Smooth muscle cell (in vitro differentiated cells): ENCODE results near the gene KIAA1755. TPM values are rescaled to one million over a fixed set of nuclear protein-coding genes. Genes with fewer than 3 reads are reported as not detected.

Experiments
- DNase-seq: peaks from one replicate; lab custom pipeline; 2025; ENCODE audit not compliant: unreplicated experiment; lab: John Stamatoyannopoulos, UW
- H2AFZ ChIP-seq: fragments of 200-600 bp; sonication (generic); 2 replicates; pipeline ENCODE4 v1.6.0; 2016; ENCODE audit warnings: antibody characterized with exemption, low read depth, mild to moderate bottlenecking
- H3F3A ChIP-seq: fragments of 200-600 bp; sonication (generic); 2 replicates; pipeline ENCODE4 v1.6.0; 2017; ENCODE audit warnings: antibody characterized with exemption, low read depth
- H3K27ac ChIP-seq: fragments of 200-600 bp; sonication (generic); 2 replicates; pipeline ENCODE4 v1.5.1; 2016; ENCODE audit warnings: low read depth, mild to moderate bottlenecking
- H3K27me3 ChIP-seq: fragments of 200-600 bp; sonication (generic); 2 replicates; pipeline ENCODE4 v1.6.1; 2016; ENCODE audit warnings: low read depth, mild to moderate bottlenecking
- H3K36me3 ChIP-seq: fragments of 200-600 bp; sonication (generic); 2 replicates; pipeline ENCODE4 v1.5.1; 2016; ENCODE audit warnings: low read depth
- H3K4me1 ChIP-seq: fragments of 200-600 bp; sonication (generic); 2 replicates; pipeline ENCODE4 v1.5.1; 2016; ENCODE audit warnings: low read depth
- H3K4me2 ChIP-seq: fragments of 200-600 bp; sonication (generic); 2 replicates; pipeline ENCODE4 v1.6.0; 2016; ENCODE audit warnings: mild to moderate bottlenecking
- H3K4me3 ChIP-seq: fragments of 200-600 bp; sonication (generic); 2 replicates; pipeline ENCODE4 v1.5.1; 2016; ENCODE audit warnings: mild to moderate bottlenecking
- H3K79me2 ChIP-seq: fragments of 200-600 bp; sonication (generic); 2 replicates; pipeline ENCODE4 v1.6.0; 2016; ENCODE audit warnings: low read depth, mild to moderate bottlenecking
- H3K9ac ChIP-seq: fragments of 200-600 bp; sonication (generic); 2 replicates; pipeline ENCODE4 v1.6.0; 2016; ENCODE audit warnings: low read depth
- H3K9me3 ChIP-seq: fragments of 200-600 bp; sonication (generic); replicated peaks from 2 replicates; pipeline ENCODE4 v1.5.1; 2016; ENCODE audit warnings: low read depth
- H4K20me1 ChIP-seq: fragments of 200-600 bp; sonication (generic); 2 replicates; pipeline ENCODE4 v1.6.0; 2016; ENCODE audit warnings: low read depth
- WGBS: methylation state at CpG from one replicate; pipeline ENCODE4 v1.1.7; 2016; ENCODE audit warnings: low lambda C conversion rate; 5-methylcytosine and 5-hydroxymethylcytosine counted together
- polyA plus RNA-seq: library from polyadenylated mRNA; unstranded; fragments of >200 nt; fragmentation: Nextera tagmentation; extraction: Ambion mirVana; gene quantifications from 2 replicates; pipeline ENCODE4 v1.2.1, GENCODE V29; 2016
- total RNA-seq: library from RNA; depleted of rRNA; stranded (reverse); fragments of >200 nt; gene quantifications from 2 replicates; pipeline ENCODE4 v1.2.3, GENCODE V29; 2014
- TF ChIP-seq, protein P1 (sequence below): fragments of 200-600 bp; sonication (generic); IDR thresholded peaks from 2 replicates; pipeline ENCODE4 v1.5.1; 2017; ENCODE audit warnings: borderline replicate concordance, mild to moderate bottlenecking, antibody characterized with exemption; ENCODE audit not compliant: insufficient read depth, poor library complexity, severe bottlenecking

KIAA1755 gene
- total and polyA plus RNA-seq, 2 experiments from 2014 or later, result 0.17 TPM; not detected in 1

- Histone ChIP-seq H2AFZ (no peak overlapping the region), H3K27ac (no peak overlapping the region), H3K4me2 (no peak overlapping the region), H4K20me1 (no peaks in the 10 kb centered on the region), H3F3A (no peaks in the 10 kb centered on the region), H3K27me3 (no peaks in the 10 kb centered on the region), H3K4me1 (no peaks in the 10 kb centered on the region), H3K36me3 (no peaks in the 10 kb centered on the region), H3K9ac (no peak overlapping the region), H3K9me3 (peaks cover 5% of the 10 kb centered on the region), H3K79me2 (no peaks in the 10 kb centered on the region), H3K4me3 (no peak overlapping the region)
- TF ChIP-seq, protein P1, sequence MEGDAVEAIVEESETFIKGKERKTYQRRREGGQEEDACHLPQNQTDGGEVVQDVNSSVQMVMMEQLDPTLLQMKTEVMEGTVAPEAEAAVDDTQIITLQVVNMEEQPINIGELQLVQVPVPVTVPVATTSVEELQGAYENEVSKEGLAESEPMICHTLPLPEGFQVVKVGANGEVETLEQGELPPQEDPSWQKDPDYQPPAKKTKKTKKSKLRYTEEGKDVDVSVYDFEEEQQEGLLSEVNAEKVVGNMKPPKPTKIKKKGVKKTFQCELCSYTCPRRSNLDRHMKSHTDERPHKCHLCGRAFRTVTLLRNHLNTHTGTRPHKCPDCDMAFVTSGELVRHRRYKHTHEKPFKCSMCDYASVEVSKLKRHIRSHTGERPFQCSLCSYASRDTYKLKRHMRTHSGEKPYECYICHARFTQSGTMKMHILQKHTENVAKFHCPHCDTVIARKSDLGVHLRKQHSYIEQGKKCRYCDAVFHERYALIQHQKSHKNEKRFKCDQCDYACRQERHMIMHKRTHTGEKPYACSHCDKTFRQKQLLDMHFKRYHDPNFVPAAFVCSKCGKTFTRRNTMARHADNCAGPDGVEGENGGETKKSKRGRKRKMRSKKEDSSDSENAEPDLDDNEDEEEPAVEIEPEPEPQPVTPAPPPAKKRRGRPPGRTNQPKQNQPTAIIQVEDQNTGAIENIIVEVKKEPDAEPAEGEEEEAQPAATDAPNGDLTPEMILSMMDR, result no peak
- DNase-seq, result no peak
- 89% methylated on average over 14 of the region's 14 CpGs for WGBS
Measured at GRCh38 chr20:38246357-38247165, 14.0 kb downstream of the KIAA1755 start.

GRCh38 chr20:38245753-38246152, 14.8 kb downstream of the KIAA1755 start:
- Histone ChIP-seq H4K20me1 (no peaks in the 10 kb centered on the region), H3K79me2 (no peaks in the 10 kb centered on the region), H3F3A (no peaks in the 10 kb centered on the region), H3K9me3 (peaks cover 5% of the 10 kb centered on the region), H2AFZ (no peak overlapping the region), H3K4me1 (no peaks in the 10 kb centered on the region), H3K36me3 (no peaks in the 10 kb centered on the region), H3K27ac (no peak overlapping the region), H3K9ac (no peak overlapping the region), H3K27me3 (no peaks in the 10 kb centered on the region), H3K4me3 (no peak overlapping the region), H3K4me2 (no peak overlapping the region)
- no peak for DNase-seq
- WGBS, result 85% methylated on average over 9 of the region's 9 CpGs
- TF ChIP-seq, protein P1, result no peak

- Histone ChIP-seq H3K27me3 (no peaks in the 10 kb centered on the region), H3K4me1 (no peaks in the 10 kb centered on the region), H3K79me2 (no peaks in the 10 kb centered on the region), H4K20me1 (no peaks in the 10 kb centered on the region), H3K36me3 (no peaks in the 10 kb centered on the region), H2AFZ (no peak overlapping the region), H3K4me2 (no peak overlapping the region), H3K4me3 (no peak overlapping the region), H3K9me3 (peaks cover 5% of the 10 kb centered on the region), H3K9ac (no peak overlapping the region), H3F3A (no peaks in the 10 kb centered on the region), H3K27ac (no peak overlapping the region)
- TF ChIP-seq, protein P1, result no peak
- DNase-seq, result no peak
- 87% methylated on average over 2 of the region's 2 CpGs for WGBS
Measured at GRCh38 chr20:38243709-38244020, 16.9 kb downstream of the KIAA1755 start.
